Fibroblast of skin of abdomen (primary cell): ENCODE measurements around the gene STAT6.
"Not testable (repeated sequence)": the region's sequence is repeated elsewhere in the genome, so short reads cannot be mapped to it uniquely, and the experiment has no call there.

Source experiments
- DNase-seq: peaks from one replicate; pipeline ENCODE4 v3.0.0-alpha.2; 2013

The STAT6 gene

GRCh38 chr12:57086493-57087009 lies 24.6 kb downstream of the STAT6 start:
- peak; percentile 83 for DNase-seq

GRCh38 chr12:57085999-57086492 lies 25.1 kb downstream of the STAT6 start:
- peak; percentile 66 for DNase-seq

- no peak for DNase-seq
Measured at GRCh38 chr12:57080855-57081254, 30.3 kb downstream of the STAT6 start.

- no peak for DNase-seq
Measured at GRCh38 chr12:57079821-57080220, 31.3 kb downstream of the STAT6 start.

- DNase-seq = peak; percentile 100
Measured at GRCh38 chr12:57078519-57079404, 32.4 kb downstream of the STAT6 start, which contains the start of gene NEMP1. NEMP1 (minus strand) TSS chr12:57078791; CDS start chr12:57078745, 46 bp downstream.

GRCh38 chr12:57073566-57074450 lies 37.4 kb downstream of the STAT6 start:
- DNase-seq = not testable (repeated sequence)

- DNase-seq = peak; percentile 58
Measured at GRCh38 chr12:57072661-57073060, 38.5 kb downstream of the STAT6 start.

GRCh38 chr12:57069523-57069922 lies 41.6 kb downstream of the STAT6 start:
- peak; percentile 80 for DNase-seq

GRCh38 chr12:57066245-57066644 lies 44.9 kb downstream of the STAT6 start:
- no peak for DNase-seq

GRCh38 chr12:57063991-57064685 lies 47.0 kb downstream of the STAT6 start:
- no peak for DNase-seq

GRCh38 chr12:57058454-57058853 lies 52.7 kb downstream of the STAT6 start:
- DNase-seq = no peak

GRCh38 chr12:57057067-57057751 lies 54.0 kb downstream of the STAT6 start:
- DNase-seq = no peak

GRCh38 chr12:57055824-57056223 lies 55.3 kb downstream of the STAT6 start:
- no peak for DNase-seq

GRCh38 chr12:57053901-57054300 lies 57.3 kb downstream of the STAT6 start:
- not testable (repeated sequence) for DNase-seq

- not testable (repeated sequence) for DNase-seq
Measured at GRCh38 chr12:57053146-57053545, 58.0 kb downstream of the STAT6 start.

GRCh38 chr12:57051011-57051410 lies 60.2 kb downstream of the STAT6 start:
- DNase-seq = no peak

GRCh38 chr12:57049890-57050289 lies 61.3 kb downstream of the STAT6 start, which contains the start of gene MYO1A:
MYO1A (minus strand) TSS chr12:57050129; CDS start chr12:57048323, 1,806 bp downstream.
- no peak for DNase-seq

- DNase-seq = no peak
Measured at GRCh38 chr12:57049119-57049446, 62.1 kb downstream of the STAT6 start.

GRCh38 chr12:57048423-57049118 lies 62.6 kb downstream of the STAT6 start:
- no peak for DNase-seq

- DNase-seq = no peak
Measured at GRCh38 chr12:57047981-57048380, 63.2 kb downstream of the STAT6 start.
